ENCODE results near the gene TOR2A.

TOR2A gene

GRCh38 chr9:127741831-127742434 lies 6.8 kb upstream of the TOR2A start:
- DNase-seq = no peak

- DNase-seq = no peak
Measured at GRCh38 chr9:127739614-127740330, 4.7 kb upstream of the TOR2A start.

DNA sequence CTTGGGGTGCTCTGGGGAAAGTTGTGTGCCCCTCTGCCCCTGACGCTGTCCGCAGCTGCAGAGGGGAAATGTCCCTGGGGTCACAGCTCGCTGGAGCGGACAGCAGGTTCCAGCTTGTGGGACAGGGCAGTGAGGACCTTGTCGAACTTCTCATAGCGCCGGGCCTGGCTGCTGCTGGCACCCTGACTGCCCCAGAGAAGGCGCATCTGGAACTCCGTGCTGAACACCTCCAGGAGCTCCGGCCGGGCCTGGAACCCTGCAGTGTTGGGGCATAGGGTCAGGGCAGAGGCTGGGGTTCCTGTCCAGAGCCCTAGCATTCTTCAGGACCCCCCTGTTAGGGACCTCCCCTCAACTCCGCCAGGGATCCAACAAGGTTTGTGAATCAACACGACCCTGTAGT lies 3.6 kb upstream of the TOR2A start:
- DNase-seq = no peak

- no peak for DNase-seq
Measured at GRCh38 chr9:127735530-127736185, 564 bp upstream of the TOR2A start.

GRCh38 chr9:127734247-127734746 lies 797 bp downstream of the TOR2A start:
- no peak for DNase-seq

GRCh38 chr9:127733614-127734013 lies 1.5 kb downstream of the TOR2A start:
- no peak for DNase-seq

GRCh38 chr9:127732444-127732843 lies 2.6 kb downstream of the TOR2A start:
- DNase-seq = no peak

DNA sequence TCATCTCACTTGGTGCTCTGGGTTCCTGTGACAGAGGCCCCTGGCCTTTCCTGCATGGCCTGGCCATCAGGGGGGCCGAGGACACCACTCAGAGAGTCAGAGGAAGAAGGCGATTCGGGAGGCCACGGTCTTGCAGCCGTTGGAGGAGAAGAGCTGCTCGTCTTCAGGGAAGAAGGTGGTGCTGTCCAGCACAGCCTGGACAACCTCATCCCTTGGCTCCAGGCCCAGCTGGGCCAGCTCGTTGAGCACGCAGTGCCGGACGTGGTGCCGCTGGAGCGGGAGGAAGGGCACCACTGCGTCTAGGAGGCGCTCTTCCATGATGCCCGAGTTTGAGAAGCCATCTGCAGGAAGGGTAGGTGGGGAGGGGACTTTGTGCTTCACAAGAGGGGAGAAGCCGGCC lies 3.2 kb downstream of the TOR2A start:
- no peak for DNase-seq

DNA sequence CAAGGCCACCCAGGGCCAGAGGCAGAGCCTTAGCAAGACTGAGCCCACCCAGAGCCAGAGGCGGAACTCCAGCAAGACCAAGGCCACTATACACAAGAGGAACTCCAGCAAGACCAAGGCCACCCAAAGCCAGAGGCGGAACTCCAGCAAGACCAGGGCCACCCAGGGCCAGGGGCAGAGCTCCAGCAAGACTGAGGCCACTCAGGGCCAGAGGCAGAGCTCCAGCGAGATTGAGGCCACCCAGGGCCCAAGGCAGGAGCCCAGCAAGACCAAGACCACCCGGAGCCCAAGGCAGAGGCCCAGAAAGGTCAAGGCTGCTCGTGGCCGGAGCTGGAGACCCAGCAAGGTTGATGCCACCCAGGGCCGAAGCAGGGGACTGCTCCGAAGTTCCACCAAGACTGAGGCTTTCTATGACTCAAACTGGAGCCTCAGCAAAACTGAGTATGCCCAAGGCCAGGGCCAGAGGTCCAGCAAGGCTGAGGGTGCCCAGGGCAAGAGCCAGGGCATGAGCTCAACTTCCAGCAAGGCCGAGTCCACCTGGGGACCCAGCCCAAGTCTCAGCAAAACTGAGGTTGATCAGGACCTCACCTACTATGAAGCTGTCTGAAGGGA lies 4.2 kb downstream of the TOR2A start:
- no peak for DNase-seq

GRCh38 chr9:127730262-127730661 lies 4.8 kb downstream of the TOR2A start:
- DNase-seq = no peak

- DNase-seq = no peak
Measured at GRCh38 chr9:127729522-127730256, 5.4 kb downstream of the TOR2A start.

- DNase-seq = no peak
Measured at GRCh38 chr9:127728808-127729207, 6.3 kb downstream of the TOR2A start.

- no peak for DNase-seq
Measured at GRCh38 chr9:127726871-127727270, 8.2 kb downstream of the TOR2A start.

GRCh38 chr9:127724012-127724411 lies 11.1 kb downstream of the TOR2A start:
- peak; percentile 42 for DNase-seq

- DNase-seq = no peak
Measured at GRCh38 chr9:127723444-127723843, 11.7 kb downstream of the TOR2A start.

DNA sequence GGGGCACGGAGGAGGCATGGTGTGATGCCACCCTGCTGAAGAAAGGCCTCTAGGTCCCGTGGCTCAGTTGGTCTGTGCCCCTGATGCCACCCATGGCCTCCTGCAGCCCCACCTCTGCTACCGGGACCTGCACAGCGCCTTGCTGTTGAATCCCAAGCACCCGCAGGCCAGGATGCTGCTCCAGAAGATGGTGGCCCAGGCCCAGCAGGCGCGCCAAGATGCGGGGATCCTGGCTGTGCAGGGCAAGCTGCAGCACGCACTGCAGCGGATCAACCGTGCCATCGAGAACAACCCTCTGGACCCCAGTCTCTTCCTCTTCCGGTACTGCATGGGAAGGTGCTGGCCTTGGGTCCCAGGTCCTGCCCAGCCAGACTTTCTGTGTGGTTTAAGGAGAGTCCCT lies 12.1 kb downstream of the TOR2A start:
- DNase-seq = no peak

DNA sequence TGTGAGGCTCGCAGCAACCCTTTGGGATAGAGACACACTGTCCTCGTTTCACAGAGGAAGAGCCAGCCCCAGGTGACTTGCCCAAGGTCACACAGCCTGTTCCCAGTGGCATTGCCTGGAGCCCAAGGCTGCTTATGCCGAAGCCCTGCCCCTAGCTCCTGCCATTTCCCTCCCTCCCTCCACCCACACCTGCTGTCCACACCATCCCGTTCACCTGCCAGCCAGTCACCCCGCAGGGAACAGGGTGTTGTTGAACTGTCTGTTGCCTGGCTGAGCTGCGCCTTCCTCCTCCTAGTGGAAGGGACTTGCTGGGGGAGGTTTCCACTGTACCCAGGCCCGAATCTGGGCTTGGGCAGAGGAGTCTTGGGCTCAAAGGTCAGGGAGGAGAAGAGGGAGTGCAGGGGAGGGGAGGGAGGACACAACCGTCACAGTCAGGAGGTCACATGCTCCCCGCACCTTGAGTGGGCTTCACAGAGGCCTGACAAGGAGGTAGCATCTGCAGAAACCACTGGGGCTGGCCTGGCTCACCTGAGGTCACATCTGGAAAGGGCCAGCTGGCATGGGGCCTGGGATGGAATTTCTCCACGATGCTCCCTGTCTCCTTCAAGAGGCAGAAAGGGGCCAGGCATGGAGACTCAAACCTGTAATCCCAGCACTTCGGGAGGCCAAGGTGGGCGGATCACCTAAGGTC lies 12.9 kb downstream of the TOR2A start:
- no peak for DNase-seq

GRCh38 chr9:127721391-127721821 lies 13.7 kb downstream of the TOR2A start:
- no peak for DNase-seq

DNA sequence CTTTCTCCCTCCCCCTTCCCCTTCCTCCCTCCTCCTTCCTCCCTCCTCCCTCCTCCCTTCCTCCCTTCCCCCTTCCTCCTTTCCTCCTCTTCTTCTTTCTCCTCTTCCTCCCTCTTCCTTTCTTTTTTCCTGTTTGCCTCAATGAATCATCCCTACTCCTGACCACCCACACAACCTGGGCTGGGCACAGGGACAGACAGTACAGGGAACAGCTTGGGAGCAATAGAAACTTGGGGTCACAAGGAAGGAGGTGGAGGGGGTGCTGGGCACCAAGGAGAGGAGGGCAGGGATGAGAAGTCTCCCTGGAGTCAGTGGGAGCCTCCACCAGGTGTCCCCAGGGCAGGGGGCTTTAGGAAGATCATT lies 14.2 kb downstream of the TOR2A start:
- no peak for DNase-seq

DNA sequence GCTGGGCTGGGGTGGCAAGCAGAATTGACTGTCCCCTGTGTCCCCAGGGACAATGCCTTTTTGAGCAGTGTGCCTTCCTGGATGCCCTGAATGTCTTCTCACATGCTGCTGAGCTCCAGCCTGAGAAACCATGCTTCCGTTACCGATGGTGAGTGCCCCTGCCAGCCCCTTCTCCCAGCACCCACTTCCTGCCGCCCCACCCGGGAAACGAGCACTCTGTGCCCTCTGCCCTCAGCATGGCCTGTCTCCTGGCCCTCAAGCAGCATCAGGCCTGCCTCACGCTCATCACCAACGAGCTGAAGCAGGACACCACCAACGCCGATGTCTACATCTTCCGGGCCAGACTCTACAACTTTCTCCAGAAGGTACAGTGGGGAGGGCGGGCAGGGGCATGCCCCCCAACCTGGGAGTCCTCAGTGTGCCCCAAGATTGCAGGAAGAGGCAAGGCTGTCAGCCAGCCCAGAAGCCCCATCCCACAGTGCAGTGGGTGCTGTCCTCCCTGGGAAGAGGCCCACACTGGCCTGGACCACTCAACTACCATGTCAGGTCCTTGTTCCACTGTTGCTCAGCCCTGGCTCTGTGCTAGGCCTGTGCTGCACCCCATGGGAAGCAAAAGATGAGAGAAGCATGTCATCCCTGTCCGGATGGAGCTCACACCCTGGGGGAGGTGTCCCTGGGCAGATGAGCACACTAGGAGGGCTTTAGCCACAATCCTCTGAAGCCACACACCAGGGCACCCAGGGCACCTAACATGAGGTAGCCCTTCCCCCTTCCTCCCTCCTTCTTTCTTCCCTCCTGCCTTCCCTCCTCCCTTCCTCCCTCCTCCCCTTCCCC lies 14.8 kb downstream of the TOR2A start:
- no peak for DNase-seq

- peak; percentile 38 for DNase-seq
Measured at GRCh38 chr9:127717766-127718165, 17.3 kb downstream of the TOR2A start.

Data from NCI-H1092 treated with DMSO at 0.1 percent for 48 hours (cell line).